ENCODE results near the gene PDXDC1. TPM values are rescaled to one million over a fixed set of nuclear protein-coding genes. Genes with fewer than 3 reads are reported as not detected.
"Not testable (repeated sequence)": the region's sequence is repeated elsewhere in the genome, so short reads cannot be mapped to it uniquely, and the experiment has no call there.

PDXDC1 gene
- total RNA-seq, 2 donors from 2014 or later = 63.3 to 66.2 TPM

DNA sequence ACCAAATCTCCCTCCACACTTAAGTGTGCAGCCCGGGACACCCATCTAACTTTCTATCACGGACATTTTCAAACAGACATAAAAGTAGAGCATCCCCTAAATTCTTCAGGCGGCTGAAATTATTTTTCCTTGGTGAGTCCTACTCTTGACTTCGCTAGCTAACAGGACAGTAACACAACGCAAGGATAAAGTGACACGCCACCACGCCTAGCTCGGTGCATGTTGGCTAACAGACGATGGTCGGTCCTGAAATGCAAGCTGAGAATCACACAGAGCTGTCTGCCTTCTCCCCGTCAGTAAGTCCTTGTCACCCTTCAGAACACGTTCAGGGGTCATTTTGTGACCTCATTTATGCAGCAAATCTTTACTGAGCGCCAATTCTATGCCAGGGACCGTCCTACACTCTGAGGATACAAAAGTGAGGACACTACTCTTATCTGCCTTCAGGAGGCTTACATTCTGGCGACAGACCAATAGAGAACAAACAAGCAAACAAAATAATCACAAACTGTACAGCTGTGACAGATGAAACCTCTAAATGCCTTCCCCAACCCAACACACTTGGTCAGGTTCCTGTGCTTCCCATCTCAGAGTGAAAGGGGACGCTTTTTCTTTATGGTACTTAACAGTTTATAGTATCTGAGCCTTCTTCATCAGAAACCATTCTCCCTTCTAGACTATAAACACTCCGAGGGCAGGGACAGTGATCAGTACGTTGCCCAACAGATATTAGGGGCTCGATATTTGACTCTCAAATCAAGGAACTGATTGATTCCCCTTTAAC lies 79.7 kb downstream of the PDXDC1 start:
- ATAC-seq (no peak), DNase-seq (no peak)
- intact Hi-C loops (cut with DNase I) = no loop called here
- H3K9me3 ChIP-seq = no peaks in the 10 kb centered on the region
- TF ChIP-seq, protein P1, sequence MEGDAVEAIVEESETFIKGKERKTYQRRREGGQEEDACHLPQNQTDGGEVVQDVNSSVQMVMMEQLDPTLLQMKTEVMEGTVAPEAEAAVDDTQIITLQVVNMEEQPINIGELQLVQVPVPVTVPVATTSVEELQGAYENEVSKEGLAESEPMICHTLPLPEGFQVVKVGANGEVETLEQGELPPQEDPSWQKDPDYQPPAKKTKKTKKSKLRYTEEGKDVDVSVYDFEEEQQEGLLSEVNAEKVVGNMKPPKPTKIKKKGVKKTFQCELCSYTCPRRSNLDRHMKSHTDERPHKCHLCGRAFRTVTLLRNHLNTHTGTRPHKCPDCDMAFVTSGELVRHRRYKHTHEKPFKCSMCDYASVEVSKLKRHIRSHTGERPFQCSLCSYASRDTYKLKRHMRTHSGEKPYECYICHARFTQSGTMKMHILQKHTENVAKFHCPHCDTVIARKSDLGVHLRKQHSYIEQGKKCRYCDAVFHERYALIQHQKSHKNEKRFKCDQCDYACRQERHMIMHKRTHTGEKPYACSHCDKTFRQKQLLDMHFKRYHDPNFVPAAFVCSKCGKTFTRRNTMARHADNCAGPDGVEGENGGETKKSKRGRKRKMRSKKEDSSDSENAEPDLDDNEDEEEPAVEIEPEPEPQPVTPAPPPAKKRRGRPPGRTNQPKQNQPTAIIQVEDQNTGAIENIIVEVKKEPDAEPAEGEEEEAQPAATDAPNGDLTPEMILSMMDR (IDR thresholded peaks at IDR 0.05) = no peak
- TF ChIP-seq POLR2A (IDR thresholded peaks at IDR 0.05) = no peak
- peak overlapping the region in 1 of 4 donors; percentile 76 for H3K27ac ChIP-seq
- H3K27me3 ChIP-seq = no peaks in the 10 kb centered on the region
- peaks cover 28% of the 10 kb centered on the region for H3K4me1 ChIP-seq
- no peaks in the 10 kb centered on the region for H3K36me3 ChIP-seq (replicated peaks in 1 of 2; ENCODE audit: insufficient read depth in 1 of 2, low read depth in 2 of 2)
- no peak overlapping the region for H3K4me3 ChIP-seq
- 68 to 77% methylated on average over 19 of the region's 19 CpGs for WGBS, 2 donors

DNA sequence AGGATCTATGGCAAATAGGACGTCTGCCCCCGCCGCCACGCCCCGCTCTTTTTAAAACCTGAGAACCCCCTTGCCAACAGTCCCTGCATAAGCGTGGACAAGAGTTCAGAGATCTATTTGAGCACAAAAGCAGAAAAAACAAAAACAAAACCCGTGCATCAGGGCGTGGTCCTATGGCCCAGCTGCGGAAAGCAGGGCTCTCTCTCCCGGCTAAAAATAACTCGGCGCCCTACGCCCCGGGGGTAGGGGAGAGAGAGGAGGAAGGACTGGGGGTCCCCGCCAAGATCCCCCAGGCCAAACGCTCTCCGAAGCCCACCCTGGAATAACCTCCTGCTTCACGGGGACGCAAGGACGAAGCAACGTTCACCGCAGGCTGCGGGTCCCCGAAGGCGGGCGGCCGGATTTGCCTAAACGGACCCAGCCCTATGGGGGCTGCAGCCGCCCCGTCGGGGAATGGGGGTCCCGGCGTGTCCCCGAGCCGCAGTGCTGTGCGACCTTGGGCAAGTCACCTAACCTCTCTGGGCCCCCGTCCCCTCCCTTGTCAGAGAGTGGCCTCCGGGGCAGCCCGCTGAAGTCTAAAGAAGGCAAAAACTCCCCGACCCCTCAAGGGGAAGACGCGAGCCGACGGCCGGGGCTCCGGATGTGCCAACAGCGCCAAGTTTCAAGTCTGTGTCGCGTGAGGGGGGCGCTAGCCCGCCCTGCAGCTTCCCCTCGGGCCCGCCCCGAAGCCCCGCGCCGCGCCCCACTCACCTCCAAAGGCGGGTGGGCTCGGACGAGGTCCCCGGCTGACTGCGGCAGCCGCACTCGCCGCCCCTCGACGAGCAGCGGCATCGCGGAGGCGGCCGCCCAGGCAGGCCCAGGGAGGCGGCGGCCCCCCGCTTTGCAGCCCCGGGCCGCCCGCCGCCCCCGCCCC lies 80.6 kb downstream of the PDXDC1 start:
- Histone ChIP-seq H3K27ac (peak overlapping the region; percentile 20 to 76 (median 50)), H3K36me3 (replicated peaks in 1 of 2; ENCODE audit: insufficient read depth in 1 of 2, low read depth in 2 of 2) (no peaks in the 10 kb centered on the region), H3K27me3 (no peaks in the 10 kb centered on the region), H3K4me1 (peaks cover 28% of the 10 kb centered on the region), H3K4me3 (peak overlapping the region; percentile 61 to 63), H3K9me3 (no peaks in the 10 kb centered on the region)
- intact Hi-C loops (cut with DNase I) = no loop called here
- WGBS, 2 donors = 5 to 6% methylated on average over 25 to 50 of the region's 81 CpGs
- ATAC-seq (peak; percentile 30), DNase-seq (peak in 3 of 4 donors; percentile 45 to 58 (median 49))
- TF ChIP-seq POLR2A (IDR thresholded peaks at IDR 0.05) = peak in 1 of 3 donors; percentile 10
- TF ChIP-seq, protein P1 (IDR thresholded peaks at IDR 0.05) = peak in 1 of 7 experiments; percentile 4

DNA sequence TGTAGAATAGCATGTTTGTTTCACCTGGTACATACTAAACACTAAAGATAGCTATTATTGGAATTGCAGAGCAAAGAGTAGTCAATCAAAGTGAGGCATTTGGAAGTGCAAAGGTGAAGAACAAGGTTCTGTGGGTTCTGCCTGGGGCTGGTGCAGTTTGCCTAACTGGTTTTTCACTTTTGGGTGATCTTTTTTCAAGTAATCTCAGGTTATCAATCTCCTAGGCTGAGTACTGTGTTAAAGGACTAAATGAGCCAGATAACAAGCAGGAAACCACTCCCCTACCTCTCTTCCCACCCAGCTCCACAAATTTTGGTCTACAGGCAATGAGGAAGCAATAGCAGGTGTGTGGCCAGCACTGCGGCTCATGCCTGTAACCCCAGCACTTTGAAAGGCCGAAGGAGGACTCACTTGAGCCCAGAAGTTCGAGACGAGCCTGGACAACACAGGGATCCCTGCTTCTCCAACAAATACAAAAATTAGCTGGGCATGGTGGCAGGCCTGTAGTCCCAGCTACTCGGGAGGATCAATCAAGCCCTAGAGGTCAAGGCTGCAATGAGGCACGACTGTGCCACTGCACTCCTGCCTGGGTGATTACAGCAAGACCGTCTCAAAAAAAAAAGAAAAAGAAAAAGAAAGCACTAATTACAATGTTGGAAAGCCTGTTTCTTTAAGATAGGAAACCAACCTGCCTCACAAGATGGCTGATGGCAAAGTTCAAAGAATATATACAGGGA lies 83.0 kb downstream of the PDXDC1 start:
- ATAC-seq (no peak), DNase-seq (no peak)
- TF ChIP-seq, protein P1 (IDR thresholded peaks at IDR 0.05) = no peak
- no peak for TF ChIP-seq POLR2A (IDR thresholded peaks at IDR 0.05)
- H3K27me3 ChIP-seq = no peaks in the 10 kb centered on the region
- intact Hi-C loops (cut with DNase I) = no loop called here
- peaks cover 0 to 8% of the 10 kb centered on the region in 2 donors for H3K36me3 ChIP-seq (replicated peaks in 1 of 2; ENCODE audit: insufficient read depth in 1 of 2, low read depth in 2 of 2)
- 22 to 45% methylated on average over 3 to 7 of the region's 7 CpGs for WGBS, 2 donors
- H3K4me1 ChIP-seq = peaks cover 28% of the 10 kb centered on the region
- H3K4me3 ChIP-seq = no peak overlapping the region
- no peaks in the 10 kb centered on the region for H3K9me3 ChIP-seq
- H3K27ac ChIP-seq = peak overlapping the region in 3 of 4 donors; percentile 31 to 56 (median 33)

DNA sequence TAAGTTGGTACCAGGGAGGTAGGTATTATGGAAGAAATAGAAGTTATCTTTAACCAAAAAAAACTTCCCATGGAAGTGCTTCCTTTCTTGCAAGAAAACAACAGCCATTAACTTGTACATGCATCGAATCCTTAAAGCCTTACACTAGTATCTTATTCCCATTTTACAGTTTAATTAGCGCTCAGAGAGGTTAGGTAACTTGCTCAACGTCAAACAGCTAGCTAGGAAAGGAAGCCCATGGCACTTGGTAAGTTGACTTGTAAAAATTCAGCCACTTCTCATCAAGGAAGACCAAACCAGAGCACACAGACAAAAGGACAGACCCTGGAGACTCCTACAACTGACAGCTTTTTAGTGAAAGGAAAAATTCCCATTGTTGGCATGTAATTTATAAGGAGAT lies 84.5 kb downstream of the PDXDC1 start:
- Histone ChIP-seq H3K4me3 (no peak overlapping the region), H3K27me3 (no peaks in the 10 kb centered on the region), H3K9me3 (no peaks in the 10 kb centered on the region), H3K36me3 (replicated peaks in 1 of 2; ENCODE audit: insufficient read depth in 1 of 2, low read depth in 2 of 2) (peaks cover 0 to 12% of the 10 kb centered on the region in 2 donors), H3K4me1 (peaks cover 28% of the 10 kb centered on the region), H3K27ac (no peak overlapping the region)
- ATAC-seq (no peak), DNase-seq (no peak)
- 64 to 67% methylated on average over 3 of the region's 3 CpGs for WGBS, 2 donors
- no peak for TF ChIP-seq POLR2A (IDR thresholded peaks at IDR 0.05)
- TF ChIP-seq, protein P1 (IDR thresholded peaks at IDR 0.05) = no peak
- intact Hi-C loops (cut with DNase I) = no loop called here

DNA sequence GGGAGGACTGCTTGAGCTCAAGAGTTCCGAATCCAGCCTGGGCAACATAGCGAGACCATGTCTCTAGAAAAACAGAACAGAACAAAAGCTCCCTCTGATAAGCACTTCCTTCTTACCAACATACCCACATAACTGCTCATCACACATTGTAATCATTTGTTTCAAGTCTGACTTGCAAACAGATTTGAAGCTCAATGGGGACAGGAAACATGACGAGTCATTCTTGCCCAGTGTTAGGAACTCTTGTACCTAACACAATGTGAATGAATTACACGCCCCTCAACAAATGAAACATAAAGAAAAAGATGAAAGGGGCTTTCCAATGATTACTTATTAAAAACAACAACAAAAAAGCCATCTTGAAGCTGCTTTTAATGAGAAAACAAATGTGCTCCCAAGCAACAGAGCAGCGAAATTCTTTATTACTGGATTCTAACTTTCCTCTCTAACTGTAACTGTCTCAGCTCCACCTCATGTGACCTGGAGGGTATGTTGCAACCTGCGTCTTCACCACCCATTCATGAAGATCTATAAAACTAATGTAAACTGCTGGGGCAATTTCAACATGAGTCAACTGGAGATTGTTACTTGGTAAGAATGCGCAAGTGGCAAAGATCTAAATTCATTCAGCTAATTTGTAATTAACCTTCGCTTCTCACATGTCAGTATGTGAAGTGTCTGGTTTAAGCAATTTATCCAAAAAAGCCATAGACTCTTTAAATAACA lies 87.4 kb downstream of the PDXDC1 start:
- H3K4me1 ChIP-seq = peaks cover 13% of the 10 kb centered on the region
- DNase-seq; intact Hi-C loops (cut with DNase I); H3K9me3 ChIP-seq; H3K4me3 ChIP-seq; ATAC-seq; H3K27me3 ChIP-seq; H3K27ac ChIP-seq: not testable (repeated sequence)
- peaks cover 0 to 17% of the 10 kb centered on the region in 2 donors for H3K36me3 ChIP-seq (replicated peaks in 1 of 2; ENCODE audit: insufficient read depth in 1 of 2, low read depth in 2 of 2)
- WGBS, 2 donors = 86 to 94% methylated on average over 8 of the region's 8 CpGs

DNA sequence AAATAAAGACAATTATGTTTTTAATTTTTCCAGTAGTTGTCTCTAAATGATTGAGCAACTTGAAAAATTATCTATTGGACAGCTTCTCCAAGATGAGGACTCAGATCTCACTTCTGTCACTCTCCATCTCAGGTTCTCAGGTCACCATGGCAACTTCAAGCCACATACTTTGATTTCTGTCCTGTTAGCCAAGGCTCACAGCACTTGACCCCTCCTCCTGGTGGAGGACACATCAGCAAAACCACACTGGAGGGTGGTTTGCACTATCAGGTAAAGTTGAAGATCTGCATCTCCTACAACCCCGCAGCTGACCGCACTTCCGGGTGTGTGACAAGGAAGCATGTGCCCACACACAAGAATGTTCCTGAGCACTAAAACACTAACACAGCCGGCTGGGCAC lies 91.1 kb downstream of the PDXDC1 start:
- H3K27me3 ChIP-seq; ATAC-seq; H3K4me3 ChIP-seq; H3K27ac ChIP-seq; H3K4me1 ChIP-seq; H3K9me3 ChIP-seq; intact Hi-C loops (cut with DNase I); DNase-seq: not testable (repeated sequence)
- WGBS, 2 donors = 94% methylated on average over 4 of the region's 4 CpGs; no CpG with 5 or more reads in 1 of the 2 donors
- peaks cover 0 to 17% of the 10 kb centered on the region in 2 donors for H3K36me3 ChIP-seq (replicated peaks in 1 of 2; ENCODE audit: insufficient read depth in 1 of 2, low read depth in 2 of 2)
